GF-D8 (cell line): Measurements from ENCODE around the gene C3orf70.

Experiments used
- DNase-seq: peaks from one replicate; lab custom pipeline; 2025; lab: John Stamatoyannopoulos, UW

The C3orf70 gene

GRCh38 chr3:185051801-185052200 lies 101.1 kb downstream of the C3orf70 start:
- no peak for DNase-seq

GRCh38 chr3:185049710-185050109 lies 103.2 kb downstream of the C3orf70 start:
- no peak for DNase-seq

GRCh38 chr3:185046603-185047002 lies 106.3 kb downstream of the C3orf70 start:
- no peak for DNase-seq

GRCh38 chr3:185046164-185046515 lies 106.7 kb downstream of the C3orf70 start:
- DNase-seq: no peak

- no peak for DNase-seq
Measured at GRCh38 chr3:185042312-185043050, 110.4 kb downstream of the C3orf70 start.

GRCh38 chr3:185041540-185041939 lies 111.3 kb downstream of the C3orf70 start:
- no peak for DNase-seq

- DNase-seq: no peak
Measured at GRCh38 chr3:185040425-185040824, 112.4 kb downstream of the C3orf70 start.

- DNase-seq: no peak
Measured at GRCh38 chr3:185037801-185038200, 115.1 kb downstream of the C3orf70 start.

GRCh38 chr3:185030951-185031350 lies 121.9 kb downstream of the C3orf70 start:
- no peak for DNase-seq

GRCh38 chr3:185030399-185030798 lies 122.5 kb downstream of the C3orf70 start:
- no peak for DNase-seq

- DNase-seq: no peak
Measured at GRCh38 chr3:185029086-185029485, 123.8 kb downstream of the C3orf70 start.

GRCh38 chr3:185028121-185028520 lies 124.7 kb downstream of the C3orf70 start:
- no peak for DNase-seq
